HT-29 (cell line): ENCODE measurements around the gene NRF1. TPM values are rescaled to one million over a fixed set of nuclear protein-coding genes. Genes with fewer than 3 reads are reported as not detected.

Source experiments
- DNase-seq: peaks from one replicate; pipeline ENCODE4 v3.0.0-alpha.2; 2015; ENCODE audit warnings: low spot score
- total RNA-seq: library from RNA; depleted of rRNA; stranded (reverse); fragments of >200 nt; shearing (Covaris generic); gene quantifications from 2 replicates; pipeline ENCODE4 v1.2.3, GENCODE V29; 2014

Gene NRF1
- total RNA-seq, 1 experiment from 2014 or later, result 10.5 TPM

DNA sequence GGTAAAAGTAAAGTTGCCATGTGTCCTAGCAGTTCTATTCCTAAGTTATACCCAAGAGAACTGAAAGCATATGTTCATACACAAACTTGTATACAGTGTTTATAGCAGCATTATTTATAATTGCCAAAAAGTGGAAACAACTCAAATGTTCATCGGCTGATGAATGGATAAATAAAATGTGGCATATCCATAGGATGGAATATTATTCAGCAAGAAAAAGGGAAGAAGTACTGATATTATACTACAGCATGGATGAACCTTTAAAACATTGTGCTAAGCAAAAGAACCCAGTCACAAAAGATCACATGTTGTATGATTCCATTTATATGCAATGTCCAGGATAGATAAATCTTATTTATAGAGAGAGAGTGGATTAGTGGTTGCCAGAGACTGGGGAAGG is 68.9 kb downstream of the NRF1 start:
- DNase-seq, result no peak

DNA sequence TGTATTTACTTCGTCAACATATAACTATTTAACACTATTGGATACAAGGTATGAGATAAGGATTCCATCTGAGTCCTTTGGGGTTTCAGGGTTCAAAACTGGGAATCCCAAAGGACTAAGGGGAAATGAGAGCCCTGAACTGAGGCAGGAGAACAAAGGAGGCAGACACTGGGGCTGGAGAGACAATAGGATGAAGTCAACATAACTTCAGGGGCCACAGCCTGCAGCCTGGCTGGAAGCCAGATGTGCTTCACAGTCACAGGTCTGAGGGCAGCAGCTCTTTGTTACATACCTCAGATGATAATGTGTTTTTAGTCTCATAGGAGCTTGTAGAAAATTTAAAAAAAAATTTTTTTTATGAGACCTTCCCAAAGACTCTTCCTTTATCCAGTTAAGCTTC is 73.3 kb downstream of the NRF1 start:
- DNase-seq, result no peak

DNA sequence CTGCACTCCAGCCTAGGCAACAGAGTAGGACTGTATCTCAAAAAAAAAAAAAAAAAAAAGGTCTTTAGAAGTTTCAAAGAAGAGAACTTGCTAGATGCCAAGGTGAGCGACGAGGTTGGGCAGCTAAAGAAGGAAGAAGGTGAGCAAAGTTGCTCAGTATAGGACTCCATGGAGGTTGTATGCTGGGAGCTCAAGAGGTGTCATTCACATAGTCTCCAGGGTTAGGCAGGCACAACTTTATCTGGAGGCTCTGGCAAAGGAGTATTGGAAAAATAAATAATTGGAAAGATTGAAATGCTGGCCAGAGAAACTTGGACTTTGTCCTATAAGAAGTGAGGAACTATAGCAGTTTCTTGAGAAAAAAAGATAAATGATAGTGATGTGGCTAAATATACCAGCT is 74.5 kb downstream of the NRF1 start:
- no peak for DNase-seq

DNA sequence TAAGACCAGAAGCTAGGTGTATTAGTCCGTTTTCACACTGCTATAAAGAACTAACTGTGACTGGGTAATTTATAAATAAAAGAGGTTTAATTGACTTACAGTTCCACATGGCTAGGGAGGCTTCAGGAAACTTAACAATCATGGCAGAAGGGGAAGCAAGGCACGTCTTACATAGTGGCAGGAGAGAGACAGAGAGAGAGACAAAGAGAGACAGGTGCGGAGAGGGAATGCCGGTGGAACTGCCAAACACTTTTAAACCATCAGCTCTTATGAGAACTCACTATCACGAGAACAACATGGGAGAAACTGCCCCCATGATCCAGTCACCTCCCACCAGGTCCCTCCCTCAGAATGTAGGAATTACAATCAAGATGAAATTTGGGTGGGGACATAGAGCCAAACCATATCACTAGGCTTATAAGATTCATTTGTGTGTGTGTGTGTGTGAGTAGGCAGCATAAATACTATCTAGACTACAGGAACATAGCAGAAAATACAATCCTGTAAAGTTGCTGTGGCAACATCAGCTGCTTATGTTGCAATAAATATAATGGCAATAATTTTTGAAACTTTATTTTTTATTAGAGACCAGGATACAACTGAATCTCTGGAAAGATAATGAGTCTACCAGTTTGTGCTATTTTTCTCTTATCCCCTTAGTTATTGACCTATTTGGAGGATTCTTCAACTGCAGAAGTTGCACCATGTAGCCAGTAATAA is 77.1 kb downstream of the NRF1 start:
- DNase-seq, result no peak

DNA sequence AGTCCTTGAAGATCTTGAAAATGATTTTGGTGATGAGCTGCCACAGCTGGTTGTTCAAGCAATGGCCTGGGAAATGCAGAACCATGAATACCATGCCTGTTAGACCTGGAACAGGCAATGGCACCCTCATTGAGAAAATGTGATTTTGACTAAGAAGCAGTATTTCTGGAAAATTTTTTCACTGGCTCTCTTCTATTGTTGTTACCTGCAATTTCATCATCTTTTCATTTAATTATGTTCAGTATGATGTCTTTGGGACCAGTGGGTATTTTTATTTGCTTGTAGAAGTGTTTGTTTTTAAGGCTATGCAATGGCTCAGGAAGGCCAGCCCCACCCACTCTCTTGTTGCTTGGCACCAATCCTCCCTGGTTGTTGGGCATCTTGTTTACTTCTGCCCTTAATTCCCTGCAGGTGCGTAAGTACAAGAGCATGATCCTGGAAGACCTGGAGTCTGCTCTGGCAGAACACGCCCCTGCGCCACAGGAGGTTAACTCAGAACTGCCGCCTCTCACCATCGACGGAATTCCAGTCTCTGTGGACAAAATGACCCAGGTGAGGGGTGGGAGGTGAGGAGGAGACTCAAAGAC is 78.6 kb downstream of the NRF1 start:
- DNase-seq, result no peak

DNA sequence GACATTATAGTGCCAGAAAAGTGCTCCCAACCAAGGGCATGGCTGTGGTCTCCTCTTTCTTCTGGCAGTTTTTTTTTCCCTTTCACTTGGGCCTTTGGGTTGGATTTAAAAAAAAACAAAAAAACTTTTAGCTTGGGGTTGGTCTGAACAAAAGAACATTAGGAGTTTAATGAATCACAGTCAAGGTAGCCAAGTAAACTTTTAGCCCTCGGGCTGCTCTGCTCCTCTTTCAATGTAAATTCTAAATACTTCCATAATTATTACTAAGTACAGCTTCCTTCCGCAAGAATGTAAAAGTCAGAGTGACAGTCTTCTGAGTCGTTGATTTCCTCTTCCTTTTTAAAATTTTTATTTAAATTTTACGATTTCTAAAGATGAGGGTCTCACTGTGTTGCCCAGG is 79.2 kb downstream of the NRF1 start:
- DNase-seq, result no peak

DNA sequence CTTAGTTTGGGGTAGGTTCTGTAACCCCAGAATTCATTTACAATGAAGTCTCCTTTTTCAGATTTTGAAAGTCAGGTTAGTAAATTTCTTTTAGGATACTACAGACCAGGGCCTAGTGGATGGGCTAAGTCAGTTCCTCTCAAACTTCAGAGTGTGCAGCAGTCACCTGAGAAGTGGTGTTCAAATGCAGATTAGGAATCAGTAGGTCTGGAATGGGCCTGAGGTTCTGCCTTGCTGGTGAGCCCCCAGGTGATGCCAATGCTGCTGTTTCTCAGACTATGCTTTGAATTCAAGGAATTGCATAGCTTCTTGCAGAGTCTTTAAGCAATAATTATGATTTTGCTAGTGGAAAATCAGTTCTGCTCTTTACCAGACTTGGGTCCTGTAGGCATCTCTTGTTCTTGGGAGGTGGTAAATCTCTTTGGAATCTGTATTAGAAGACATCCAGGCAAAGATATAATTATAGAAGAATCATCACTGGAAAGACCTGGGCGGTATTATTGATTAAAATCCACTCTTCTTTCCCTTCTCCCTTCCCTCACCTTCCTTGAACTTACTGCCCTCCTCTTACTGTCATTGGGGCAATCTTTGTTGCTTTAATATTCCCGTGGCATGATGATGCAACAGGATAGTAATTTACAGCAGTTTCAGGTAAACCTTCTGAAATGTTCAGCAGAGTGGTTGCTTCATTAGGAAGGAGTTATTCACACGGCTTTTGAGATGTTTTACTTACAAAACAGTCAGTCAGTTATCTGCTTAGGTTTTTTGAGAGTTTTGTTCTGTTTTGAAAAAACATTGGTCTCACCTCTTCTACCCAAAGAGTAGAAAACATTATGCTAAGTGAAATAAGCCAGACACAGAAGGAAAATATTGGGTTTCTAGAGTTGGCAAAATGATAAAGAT is 87.2 kb downstream of the NRF1 start:
- DNase-seq, result no peak

DNA sequence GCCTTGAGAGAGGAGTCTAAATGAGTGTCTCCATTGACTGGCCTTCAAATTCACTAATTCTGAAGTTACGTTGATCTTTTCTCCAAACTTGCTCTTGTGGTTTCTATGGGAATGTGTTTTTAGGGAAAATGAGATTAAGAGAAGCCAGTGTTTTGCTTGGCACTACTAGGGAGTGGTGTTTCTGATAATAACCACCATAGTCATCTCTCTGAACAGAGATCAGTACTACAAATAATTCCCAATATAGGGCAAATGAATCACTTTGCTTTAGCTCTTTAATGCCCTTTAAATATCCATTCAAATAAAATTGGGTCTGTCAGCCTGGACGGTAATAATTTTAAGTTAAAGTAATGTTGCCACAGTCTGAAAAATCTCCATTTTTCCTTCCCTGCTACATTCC is 90.8 kb downstream of the NRF1 start:
- DNase-seq, result no peak

DNA sequence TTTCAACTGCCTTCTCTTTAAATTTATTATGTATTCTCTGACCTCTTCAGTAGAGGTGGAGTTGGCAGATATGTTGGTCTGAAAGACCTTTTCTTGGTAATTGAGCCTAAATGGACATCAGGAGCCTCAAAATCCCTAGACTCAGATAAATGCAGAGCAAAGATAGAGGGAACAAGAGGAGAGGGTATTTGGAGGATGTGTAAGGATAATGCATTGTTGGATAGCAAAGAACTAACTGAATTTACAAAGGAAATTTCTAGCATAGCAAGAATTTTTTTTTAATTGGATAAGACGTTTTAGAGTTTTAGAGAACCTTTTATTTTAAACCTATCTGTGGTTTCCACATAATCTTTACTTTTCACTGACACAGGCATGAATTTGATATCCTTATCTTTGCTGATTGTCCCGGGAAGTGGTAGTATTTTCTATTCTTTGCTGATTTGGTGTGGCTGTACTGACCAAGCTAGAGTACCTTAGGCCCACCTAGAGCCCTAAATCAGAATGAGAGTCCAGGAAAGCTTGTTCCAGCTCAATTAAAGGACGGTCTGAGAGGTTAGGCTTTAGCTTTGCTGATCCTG is 91.3 kb downstream of the NRF1 start:
- DNase-seq, result no peak

DNA sequence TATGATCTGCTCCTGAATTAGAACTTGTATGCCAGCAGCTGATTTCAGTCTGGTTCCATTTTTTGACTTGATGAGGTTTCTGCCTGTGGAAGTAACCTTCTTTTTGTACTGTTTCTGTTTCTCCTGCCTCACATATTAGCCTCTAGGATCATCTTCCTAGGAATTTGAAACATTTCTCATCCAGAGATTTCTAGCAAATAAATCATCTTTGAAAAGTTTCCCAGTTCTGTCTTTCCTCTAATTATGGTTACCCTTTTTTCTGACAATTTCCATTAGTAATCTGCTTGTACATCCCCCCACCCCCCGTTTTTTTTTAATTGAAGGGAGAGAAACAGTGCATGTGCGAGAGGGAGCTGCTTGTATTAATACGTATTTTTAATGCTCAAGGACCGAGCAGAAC is 92.2 kb downstream of the NRF1 start:
- no peak for DNase-seq

DNA sequence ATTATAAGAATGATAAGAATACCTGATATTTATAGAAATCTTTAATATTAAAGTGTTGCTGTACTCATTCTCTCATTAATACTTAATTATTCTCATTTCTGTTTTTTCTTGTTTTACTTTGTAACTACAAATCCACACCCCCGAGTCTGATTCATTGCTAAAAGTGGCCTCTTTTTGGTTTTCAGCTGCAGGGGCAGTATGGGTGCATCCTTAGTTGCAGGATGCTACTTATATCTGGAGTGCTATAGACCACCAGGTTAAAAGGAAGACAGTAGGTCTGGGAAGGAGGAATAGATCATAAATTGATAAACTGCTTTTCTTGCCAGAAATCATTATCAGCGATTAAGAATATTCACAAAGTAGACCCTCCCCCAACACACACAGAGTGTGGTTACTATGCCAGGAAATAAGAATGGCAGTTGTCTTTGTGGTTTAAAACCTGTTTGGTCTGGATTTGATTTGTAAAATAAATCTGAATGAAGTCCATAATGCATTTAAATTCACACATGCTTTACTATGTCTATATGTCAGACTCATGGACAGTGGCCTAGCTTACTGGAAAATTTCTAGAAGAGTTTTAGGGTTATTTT is 96.5 kb downstream of the NRF1 start:
- no peak for DNase-seq

DNA sequence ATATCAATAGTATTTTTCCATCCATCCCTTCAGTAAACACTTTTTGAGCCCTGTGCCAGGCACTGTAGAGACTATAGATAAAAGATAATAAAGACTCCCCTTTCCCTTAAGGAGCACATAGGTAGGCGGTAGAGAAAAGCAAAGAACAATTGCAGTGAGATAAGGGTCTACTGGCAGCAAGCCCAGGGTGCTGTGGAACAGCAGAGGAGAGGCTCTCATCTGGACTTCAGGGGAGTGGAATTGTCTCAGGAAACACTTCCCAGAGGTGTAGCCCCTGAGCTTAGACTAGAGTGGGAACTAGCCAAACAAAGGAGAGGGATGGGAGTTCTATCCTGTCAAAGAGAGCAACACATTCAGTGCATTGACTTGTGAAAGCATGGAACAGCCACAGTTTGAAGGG is 102.0 kb downstream of the NRF1 start:
- no peak for DNase-seq

DNA sequence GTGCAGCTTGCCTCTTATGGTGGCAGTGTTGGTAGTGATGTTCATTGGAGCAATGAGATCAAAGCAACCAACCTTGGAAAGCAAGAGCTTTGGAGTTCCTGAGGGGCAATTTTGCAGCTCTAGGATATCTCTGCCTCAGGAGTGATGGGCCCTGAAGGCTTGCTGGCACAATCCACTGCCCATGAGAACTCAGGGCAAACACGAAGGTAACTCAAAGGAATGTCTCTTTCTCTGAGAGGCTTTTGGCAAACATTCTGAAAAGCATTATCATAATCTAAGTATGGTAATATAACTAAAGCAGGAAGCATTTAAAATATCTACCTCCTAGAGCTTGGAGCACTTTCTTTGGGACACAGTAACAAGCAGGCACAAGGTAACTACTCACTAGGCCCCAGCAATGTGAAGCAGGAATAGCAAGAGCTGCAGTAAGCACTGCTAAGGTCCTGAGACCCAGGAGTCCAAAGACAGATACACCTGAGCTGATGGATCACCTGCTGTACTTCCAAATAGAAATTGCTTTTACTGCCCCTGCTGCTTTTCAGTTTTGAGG is 103.1 kb downstream of the NRF1 start:
- no peak for DNase-seq

DNA sequence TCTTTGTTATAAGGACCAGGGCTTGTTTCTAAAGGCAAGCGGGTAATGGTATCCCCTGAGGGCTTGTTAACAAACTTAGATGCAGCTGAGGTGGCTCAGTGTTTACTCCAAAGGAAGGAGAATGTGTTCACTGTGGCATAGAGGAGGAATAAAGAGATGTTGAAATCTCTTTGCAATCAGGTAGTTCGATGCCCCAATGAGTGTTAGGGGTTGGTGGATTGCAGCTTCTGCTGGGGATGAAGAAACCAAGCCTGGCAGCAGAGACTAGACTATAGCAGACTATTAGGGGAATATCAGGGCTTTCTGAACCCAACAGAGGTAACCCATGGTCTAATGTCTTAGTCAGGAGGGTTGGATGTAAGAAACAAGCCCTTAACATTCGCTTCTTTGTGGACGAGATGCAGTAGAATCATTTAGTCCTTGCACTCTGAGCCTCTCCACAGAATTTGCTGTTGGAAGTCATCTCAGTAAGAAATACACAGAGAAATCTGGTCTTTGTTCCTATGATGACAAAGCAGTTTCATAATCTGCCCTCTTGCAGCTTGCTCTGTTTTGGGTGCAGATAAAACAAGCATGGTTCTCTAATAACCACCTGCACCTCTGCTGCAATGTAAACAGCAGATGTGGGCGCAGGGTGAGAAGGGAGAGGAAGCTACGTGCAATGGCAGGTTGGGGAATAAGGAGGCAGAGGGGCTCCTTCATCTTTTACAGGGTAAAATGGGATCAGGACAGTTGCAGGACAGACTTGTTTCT is 108.6 kb downstream of the NRF1 start:
- DNase-seq, result no peak

DNA sequence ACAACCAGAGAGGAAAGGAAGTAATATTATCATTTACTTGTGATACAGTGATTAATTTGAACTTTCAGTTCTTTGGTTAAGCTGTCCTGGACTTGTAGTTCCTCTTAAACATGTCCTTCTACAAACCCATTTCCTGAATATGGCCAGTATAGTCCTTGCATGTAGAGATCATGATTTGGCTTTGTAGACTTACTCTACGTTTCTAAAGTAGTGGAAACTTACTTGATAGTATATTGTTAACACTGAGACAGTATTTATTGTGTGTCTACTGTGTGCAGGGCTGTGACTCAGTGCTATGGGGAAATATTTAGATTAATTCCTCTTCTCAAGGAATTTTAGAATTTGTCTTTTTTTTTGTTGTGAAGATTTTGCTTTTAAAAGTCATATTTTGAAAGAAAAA is 109.5 kb downstream of the NRF1 start:
- DNase-seq, result no peak

DNA sequence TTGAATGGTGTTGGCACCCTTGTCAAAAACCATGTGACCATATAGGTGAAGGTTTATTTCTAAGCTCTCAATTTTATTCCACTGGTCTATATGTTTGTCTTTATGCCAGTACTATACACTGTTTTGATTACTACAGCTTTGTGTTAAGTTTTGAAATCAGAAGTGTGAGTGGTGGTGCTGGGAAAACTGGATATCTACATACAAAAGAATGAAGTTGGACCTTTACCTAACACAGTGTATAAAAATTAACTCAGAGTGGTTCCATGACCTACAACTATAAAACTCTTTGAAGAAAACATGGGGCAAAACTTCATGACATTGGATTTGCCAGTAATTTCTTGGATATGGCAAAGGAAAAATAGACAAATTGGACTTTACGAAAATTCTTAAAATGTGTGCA is 112.2 kb downstream of the NRF1 start:
- DNase-seq, result no peak

DNA sequence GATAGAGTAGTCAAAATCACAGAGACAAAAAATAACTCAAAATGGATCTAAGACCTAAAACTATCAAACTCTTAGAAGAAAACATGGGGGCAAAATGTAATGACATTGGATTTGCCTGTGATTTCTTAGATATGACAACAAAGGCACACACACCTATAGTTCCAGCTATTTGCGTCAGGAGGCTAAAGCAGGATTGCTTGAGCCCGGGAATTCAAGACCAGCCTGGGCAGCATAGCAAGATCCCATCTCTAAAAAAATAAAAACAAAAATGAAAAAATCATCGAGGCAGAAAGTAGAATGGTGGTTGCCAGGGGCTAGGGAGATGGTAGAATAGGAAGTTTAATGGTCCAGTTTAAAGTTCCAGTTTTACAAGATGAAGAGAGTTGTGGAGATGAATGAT is 113.3 kb downstream of the NRF1 start:
- DNase-seq, result no peak

DNA sequence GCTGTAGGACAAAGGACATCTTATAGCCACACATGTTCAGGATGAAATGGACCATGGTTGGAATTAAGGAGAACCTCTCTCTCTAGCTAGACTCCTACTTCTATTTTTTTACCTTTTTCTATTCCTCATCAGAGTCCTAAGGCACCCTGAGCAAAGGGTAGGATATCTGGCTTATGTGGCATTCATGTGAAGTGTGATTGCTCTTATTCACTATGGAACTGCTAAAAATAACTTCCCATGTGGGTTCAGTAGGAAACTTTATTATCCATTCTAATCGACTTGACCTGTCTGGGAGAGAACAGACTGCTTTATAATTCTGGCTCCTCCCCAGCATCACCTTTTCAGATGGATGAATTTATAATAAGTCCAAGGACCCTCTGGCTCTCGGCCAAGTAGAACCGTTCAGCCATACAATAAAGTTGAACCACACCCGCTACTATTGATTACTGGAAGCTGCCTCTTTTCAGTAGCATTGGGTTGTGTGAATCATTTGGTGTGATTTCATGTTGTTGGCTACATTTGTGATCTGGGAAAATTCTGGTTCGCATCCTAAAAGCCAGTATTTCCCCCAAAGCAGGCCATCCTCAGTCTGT is 117.5 kb downstream of the NRF1 start:
- DNase-seq, result no peak

DNA sequence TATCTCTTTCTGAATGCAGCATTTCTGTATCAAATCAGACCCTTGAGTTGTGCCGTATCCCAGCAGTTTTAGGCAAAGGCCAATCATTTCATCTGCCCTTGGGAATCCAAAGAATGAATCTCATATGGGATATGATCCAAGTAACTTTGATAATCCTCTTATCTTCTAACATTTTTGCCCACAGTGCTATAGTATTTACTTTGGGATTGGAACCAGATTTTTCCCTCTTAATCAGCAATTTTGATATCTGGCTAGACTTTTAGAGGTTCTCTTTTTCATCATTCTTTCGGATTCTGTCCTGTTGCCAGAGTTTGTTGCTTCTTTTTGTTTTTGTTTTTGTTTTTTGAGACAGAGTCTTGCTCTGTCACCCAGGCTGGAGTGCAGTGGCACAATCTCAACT is 118.0 kb downstream of the NRF1 start:
- DNase-seq, result no peak

DNA sequence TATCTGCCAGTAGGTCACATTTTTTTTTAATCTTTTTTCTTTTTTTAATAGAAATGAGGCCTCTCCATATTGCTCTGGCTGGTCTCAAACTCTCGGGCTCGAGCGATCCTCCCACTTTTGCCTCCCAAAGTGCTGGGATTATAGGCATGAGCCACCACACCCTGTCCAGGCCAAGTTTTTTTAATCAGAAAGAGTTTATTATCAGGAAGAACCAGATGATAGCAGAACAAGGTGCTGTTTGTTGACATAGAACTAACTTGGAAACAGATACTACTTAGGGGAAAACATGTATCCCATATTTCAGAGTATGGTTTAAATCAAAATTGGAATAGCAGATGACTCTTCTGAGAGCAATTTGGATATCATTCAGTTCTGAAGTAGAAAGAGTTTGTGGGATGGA is 118.6 kb downstream of the NRF1 start:
- no peak for DNase-seq

DNA sequence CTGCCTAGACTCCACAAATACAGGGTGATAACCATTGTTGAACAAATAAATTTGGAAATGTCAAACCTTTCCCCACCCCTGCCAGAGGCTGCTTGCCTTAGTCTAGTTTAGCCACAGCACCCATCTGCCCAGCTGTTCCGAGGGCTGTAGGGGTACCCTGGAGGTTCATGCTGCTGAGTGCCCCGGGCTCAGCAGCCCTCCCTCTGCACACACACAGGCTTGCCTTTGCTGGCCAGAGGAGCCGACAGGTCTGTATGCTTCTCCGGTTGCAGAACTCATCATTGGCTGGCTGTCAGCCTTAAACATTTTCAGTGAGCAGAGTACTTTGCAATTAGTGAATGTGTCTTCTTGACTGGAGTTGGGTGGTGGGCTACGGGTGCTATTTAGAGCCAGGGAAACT is 122.9 kb downstream of the NRF1 start:
- DNase-seq, result no peak
